HFFc6 (cell line): ENCODE data around the gene XPO4. TPM values are rescaled to one million over a fixed set of nuclear protein-coding genes. Genes with fewer than 3 reads are reported as not detected.
"Not testable (repeated sequence)": the region's sequence is repeated elsewhere in the genome, so short reads cannot be mapped to it uniquely, and the experiment has no call there.

Experiments
- DNase-seq: peaks from one replicate; pipeline ENCODE4 v3.0.0-alpha.2; 2018
- H3K27ac Mint-ChIP-seq: 2 replicates; pipeline ENCODE4 v1.8.0; 2020; ENCODE audit warnings: mild to moderate bottlenecking, mixed read lengths
- H3K27me3 Mint-ChIP-seq: 2 replicates; pipeline ENCODE4 v1.8.0; 2021; ENCODE audit warnings: mild to moderate bottlenecking, moderate library complexity, mixed read lengths; ENCODE audit not compliant: insufficient read depth
- H3K36me3 Mint-ChIP-seq: 2 replicates; pipeline ENCODE4 v1.8.0; 2021; ENCODE audit warnings: low read depth, mixed read lengths
- H3K4me1 Mint-ChIP-seq: 2 replicates; pipeline ENCODE4 v1.8.0; 2020; ENCODE audit warnings: low read depth, mixed read lengths
- H3K4me3 Mint-ChIP-seq: 2 replicates; pipeline ENCODE4 v1.8.0; 2020; ENCODE audit warnings: mild to moderate bottlenecking, moderate library complexity, mixed read lengths
- H3K9me3 Mint-ChIP-seq: 2 replicates; pipeline ENCODE4 v1.8.0; 2020; ENCODE audit warnings: mild to moderate bottlenecking, mixed read lengths
- total RNA-seq, 6 experiments: library from RNA; stranded (reverse); fragmentation: NEBNext Ultra II Directional; extraction: Animal tissue kit (Norgen Biotek cat#: 25700); gene quantifications; 2 replicates in 1 of 6; 3 replicates in 5 of 6; pipeline ENCODE4 v1.2.3, GENCODE V29; 2021
- TF ChIP-seq, protein P1 (sequence below): fragments of 200-600 bp; sonication (generic); IDR thresholded peaks from 2 replicates; pipeline ENCODE4 v1.5.0; 2021; ENCODE audit warnings: antibody characterized with exemption, mild to moderate bottlenecking

Gene XPO4
- total RNA-seq, 6 experiments from 2014 or later, result 14.2 to 17.6 (median 15.2) TPM

DNA sequence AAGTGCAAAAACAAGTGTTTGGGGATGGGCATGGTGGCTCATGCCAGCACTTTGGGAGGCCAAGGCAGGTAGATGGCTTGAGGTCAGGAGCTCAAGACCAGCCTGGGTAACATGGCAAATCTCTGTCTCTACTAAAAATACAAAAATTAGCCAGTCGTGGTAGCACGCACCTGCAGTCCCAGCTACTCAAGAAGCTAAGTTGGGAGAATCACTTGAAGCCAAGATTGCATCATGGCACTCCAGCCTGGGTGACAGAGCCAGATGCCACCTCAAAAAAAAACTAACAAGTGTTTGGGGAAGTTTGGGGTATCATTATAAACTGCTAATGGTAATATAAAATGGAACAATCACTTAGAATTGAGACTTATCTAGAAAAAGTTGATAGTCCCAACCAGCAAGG is 24.6 kb downstream of the XPO4 start:
- Mint-ChIP-seq H3K27ac (no peak overlapping the region), H3K4me3 (no peak overlapping the region)

DNA sequence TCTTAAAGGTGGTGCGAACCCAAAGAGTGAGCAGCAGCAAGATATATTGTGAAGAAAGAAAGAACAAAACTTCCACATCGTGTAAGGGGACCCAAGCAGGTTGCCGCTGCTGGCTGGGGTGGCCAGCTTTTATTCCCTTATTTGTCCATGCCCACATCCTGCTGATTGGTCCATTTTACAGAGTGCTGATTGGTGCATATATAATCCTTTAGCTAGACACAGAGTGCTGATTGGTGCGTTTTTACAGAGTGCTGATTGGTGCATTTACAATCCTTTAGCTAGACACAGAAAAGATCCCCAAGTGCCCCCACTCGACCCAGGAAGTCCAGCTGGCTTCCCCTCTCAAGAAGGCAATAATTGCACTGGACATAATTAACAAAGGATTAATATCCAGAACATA is 25.7 kb downstream of the XPO4 start:
- DNase-seq, H3K27me3 Mint-ChIP-seq, H3K27ac Mint-ChIP-seq, H3K4me3 Mint-ChIP-seq, H3K9me3 Mint-ChIP-seq: not testable (repeated sequence)
- Mint-ChIP-seq H3K36me3 (peaks cover 14% of the 10 kb centered on the region), H3K4me1 (peaks cover 49% of the 10 kb centered on the region)

More for the DNA sequence above, 24.6 kb downstream of the XPO4 start:
- DNase-seq, result no peak
- TF ChIP-seq, protein P1, sequence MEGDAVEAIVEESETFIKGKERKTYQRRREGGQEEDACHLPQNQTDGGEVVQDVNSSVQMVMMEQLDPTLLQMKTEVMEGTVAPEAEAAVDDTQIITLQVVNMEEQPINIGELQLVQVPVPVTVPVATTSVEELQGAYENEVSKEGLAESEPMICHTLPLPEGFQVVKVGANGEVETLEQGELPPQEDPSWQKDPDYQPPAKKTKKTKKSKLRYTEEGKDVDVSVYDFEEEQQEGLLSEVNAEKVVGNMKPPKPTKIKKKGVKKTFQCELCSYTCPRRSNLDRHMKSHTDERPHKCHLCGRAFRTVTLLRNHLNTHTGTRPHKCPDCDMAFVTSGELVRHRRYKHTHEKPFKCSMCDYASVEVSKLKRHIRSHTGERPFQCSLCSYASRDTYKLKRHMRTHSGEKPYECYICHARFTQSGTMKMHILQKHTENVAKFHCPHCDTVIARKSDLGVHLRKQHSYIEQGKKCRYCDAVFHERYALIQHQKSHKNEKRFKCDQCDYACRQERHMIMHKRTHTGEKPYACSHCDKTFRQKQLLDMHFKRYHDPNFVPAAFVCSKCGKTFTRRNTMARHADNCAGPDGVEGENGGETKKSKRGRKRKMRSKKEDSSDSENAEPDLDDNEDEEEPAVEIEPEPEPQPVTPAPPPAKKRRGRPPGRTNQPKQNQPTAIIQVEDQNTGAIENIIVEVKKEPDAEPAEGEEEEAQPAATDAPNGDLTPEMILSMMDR, result no peak
- Mint-ChIP-seq H3K36me3 (peaks cover 14% of the 10 kb centered on the region), H3K4me1 (peaks cover 49% of the 10 kb centered on the region), H3K27me3 (no peaks in the 10 kb centered on the region; the same call in 1 of the 2 replicates), H3K9me3 (peaks cover 3% of the 10 kb centered on the region; the same call in 1 of the 2 replicates)

DNA sequence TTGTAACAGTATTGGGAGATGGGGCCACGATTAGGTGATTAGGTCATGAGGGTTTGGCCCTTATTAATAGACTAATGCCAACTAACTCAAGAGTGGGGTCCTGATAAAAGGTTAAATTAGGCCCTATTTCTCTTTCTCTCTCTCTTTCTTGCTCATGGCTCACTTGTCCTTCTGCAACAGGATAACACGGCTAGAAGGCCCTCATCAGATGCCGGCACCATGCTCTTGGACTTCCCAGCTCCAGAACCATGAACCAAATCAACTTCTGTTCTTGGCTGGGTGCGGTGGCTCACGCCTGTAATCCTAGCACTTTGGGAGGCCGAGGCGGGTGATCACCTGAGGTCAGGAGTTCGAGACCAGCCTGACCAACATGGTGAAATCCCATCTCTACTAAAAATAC is 28.1 kb downstream of the XPO4 start:
- H3K27me3 Mint-ChIP-seq, H3K4me3 Mint-ChIP-seq, H3K9me3 Mint-ChIP-seq, DNase-seq, H3K27ac Mint-ChIP-seq: not testable (repeated sequence)
- H3K36me3 Mint-ChIP-seq, result peaks cover 14% of the 10 kb centered on the region
- H3K4me1 Mint-ChIP-seq, result peaks cover 49% of the 10 kb centered on the region

DNA sequence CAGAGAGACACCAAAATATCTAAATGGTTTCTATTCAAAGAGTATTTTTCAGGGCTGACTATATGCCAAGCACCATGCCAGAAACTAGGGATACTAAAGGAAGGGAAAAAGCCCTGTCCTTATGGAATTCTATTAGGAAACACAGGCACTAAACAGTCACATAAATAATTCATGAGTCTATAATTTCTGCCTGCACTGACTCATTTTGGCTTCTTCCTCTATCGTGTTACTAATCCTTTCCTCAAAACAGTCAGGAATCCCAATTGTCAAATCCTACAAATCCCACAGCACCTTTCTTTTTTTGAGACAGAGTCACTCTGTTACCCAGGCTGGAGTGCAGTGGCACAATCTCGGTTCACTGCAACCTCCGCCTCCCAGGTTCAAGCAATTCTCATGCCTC is 29.2 kb downstream of the XPO4 start:
- peak; percentile 50 for DNase-seq
- peaks cover 49% of the 10 kb centered on the region for H3K4me1 Mint-ChIP-seq
- peak overlapping the region; percentile 52 for H3K4me3 Mint-ChIP-seq
- TF ChIP-seq, protein P1, result no peak
- H3K9me3 Mint-ChIP-seq, result peaks cover 3% of the 10 kb centered on the region; the same call in 1 of the 2 replicates
- H3K27ac Mint-ChIP-seq, result peak overlapping the region; percentile 69
- H3K27me3 Mint-ChIP-seq, result no peaks in the 10 kb centered on the region; the same call in 1 of the 2 replicates
- H3K36me3 Mint-ChIP-seq, result peaks cover 14% of the 10 kb centered on the region

DNA sequence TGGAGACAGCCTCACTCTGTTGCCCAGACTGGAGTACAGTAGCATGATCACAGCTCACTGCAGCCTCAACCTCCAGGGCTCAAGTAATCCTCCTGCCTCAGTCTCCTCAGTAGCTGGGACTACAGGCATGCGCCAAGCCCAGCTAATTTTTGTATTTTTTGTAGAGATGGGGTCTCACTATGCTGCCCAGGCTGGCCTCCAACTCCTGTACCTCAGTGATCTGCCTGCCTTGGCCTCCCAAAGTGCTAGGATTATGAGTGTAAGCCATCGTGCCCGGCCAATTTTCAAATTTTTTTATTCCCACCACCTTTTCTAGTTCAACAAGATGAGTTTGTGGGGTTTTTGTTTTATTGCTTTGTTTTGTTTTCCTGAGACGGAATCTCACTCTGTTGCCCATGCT is 31.7 kb downstream of the XPO4 start:
- H3K4me1 Mint-ChIP-seq, result peaks cover 48% of the 10 kb centered on the region
- TF ChIP-seq, protein P1, result no peak
- no peak overlapping the region for H3K27ac Mint-ChIP-seq
- no peaks in the 10 kb centered on the region; the same call in 1 of the 2 replicates for H3K27me3 Mint-ChIP-seq
- H3K36me3 Mint-ChIP-seq, result no peaks in the 10 kb centered on the region
- no peaks in the 10 kb centered on the region for H3K9me3 Mint-ChIP-seq
- no peak overlapping the region for H3K4me3 Mint-ChIP-seq
- DNase-seq, result no peak

DNA sequence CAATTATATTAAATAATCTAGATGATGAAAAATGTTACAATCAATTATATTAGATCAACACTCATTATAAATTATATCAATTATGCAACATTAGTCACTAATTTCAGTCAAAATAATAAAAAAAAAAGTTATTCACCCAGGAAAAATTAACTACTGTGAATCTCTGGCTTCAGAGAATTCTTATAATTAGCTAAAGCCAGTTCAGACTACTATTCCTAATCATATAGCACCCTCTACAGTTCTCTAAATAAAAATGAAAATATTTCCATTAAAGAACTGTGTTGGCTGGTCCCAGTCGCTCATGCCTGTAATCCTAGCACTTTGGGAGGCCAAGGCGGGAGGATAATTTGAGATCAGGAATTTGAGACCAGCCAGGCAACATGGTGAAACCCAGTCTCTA is 33.0 kb downstream of the XPO4 start:
- Mint-ChIP-seq H3K27ac (no peak overlapping the region), H3K4me1 (peaks cover 42% of the 10 kb centered on the region), H3K36me3 (no peaks in the 10 kb centered on the region), H3K27me3 (no peaks in the 10 kb centered on the region), H3K4me3 (no peak overlapping the region), H3K9me3 (no peaks in the 10 kb centered on the region)
- no peak for DNase-seq
- TF ChIP-seq, protein P1, result peak; percentile 62

DNA sequence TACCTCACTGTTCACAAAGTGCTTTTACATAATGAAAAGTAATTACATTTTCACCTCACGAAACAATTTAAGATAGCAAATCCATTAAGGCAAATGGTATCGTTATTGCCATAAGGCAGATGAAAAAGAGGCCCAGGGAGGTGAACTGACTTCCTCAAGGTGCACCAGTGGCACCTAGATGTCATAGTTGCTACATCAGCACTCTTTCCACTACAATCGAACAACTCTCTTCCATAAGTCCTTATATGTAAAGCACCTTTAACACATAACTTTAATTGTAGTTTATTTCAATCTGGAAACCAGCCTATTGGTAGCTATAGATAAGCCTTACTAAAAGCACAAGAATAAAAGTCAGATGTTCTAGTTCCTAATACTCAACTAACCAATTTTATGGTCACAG is 35.1 kb downstream of the XPO4 start:
- no peak overlapping the region for H3K4me3 Mint-ChIP-seq
- H3K4me1 Mint-ChIP-seq, result peaks cover 24% of the 10 kb centered on the region
- H3K27ac Mint-ChIP-seq, result no peak overlapping the region

DNA sequence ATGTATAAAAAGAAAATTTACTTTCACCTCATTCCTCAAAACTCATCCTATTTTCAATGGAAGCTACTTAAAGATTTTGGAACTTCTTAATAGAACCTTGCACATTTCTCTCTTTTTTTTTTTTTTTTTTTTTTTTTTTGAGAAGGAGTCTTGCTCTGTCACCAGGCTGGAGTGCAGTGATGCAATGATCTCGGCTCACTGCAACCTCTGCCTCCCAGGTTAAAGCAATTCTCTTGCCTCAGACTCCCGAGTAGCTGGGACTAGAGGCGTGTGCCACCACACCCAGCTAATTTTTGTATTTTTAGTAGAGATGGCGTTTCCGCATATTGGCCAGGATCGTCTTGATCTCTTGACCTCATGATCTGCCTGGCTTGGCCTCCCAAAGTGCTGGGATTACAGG is 40.9 kb downstream of the XPO4 start:
- H3K4me3 Mint-ChIP-seq, DNase-seq, H3K27ac Mint-ChIP-seq: not testable (repeated sequence)

More for the DNA sequence above, 35.1 kb downstream of the XPO4 start:
- no peak for DNase-seq
- TF ChIP-seq, protein P1, result no peak
- Mint-ChIP-seq H3K27me3 (no peaks in the 10 kb centered on the region), H3K9me3 (no peaks in the 10 kb centered on the region), H3K36me3 (0 out of 2 replicates have a peak, but pooled peaks cover under 1% of the 10 kb centered on the region)

More for the DNA sequence above, 40.9 kb downstream of the XPO4 start:
- peaks cover 25% of the 10 kb centered on the region for H3K4me1 Mint-ChIP-seq
- H3K27me3 Mint-ChIP-seq, H3K9me3 Mint-ChIP-seq, H3K36me3 Mint-ChIP-seq: not testable (repeated sequence)
